HepG2 (cell line): ENCODE data around the gene BCL2L11. TPM values are rescaled to one million over a fixed set of nuclear protein-coding genes. Genes with fewer than 3 reads are reported as not detected.

Source experiments
- ATRX ChIP-seq: sonication (generic); formaldehyde crosslinking; IDR thresholded peaks from 2 replicates; pipeline ENCODE4 v1.4.0; 2020; ENCODE audit warnings: missing genetic modification reagents, borderline replicate concordance
- BRD4 ChIP-seq: sonication (generic); formaldehyde crosslinking; IDR thresholded peaks from 2 replicates; pipeline ENCODE4 v1.4.0; 2020; ENCODE audit warnings: missing genetic modification reagents
- ELF3 ChIP-seq: IDR thresholded peaks from 2 replicates; pipeline ENCODE4 v1.6.1; 2016; ENCODE audit warnings: missing genetic modification reagents, missing compliant biosample characterization
- FOXA3 ChIP-seq: IDR thresholded peaks from 2 replicates; pipeline ENCODE4 v1.6.1; 2016; ENCODE audit warnings: missing genetic modification reagents, missing compliant biosample characterization
- GATAD2A ChIP-seq: IDR thresholded peaks from 2 replicates; pipeline ENCODE4 v1.6.1; 2016
- GPN1 ChIP-seq: sonication (generic); formaldehyde crosslinking; IDR thresholded peaks from 2 replicates; pipeline ENCODE4 v1.5.1; 2020; ENCODE audit warnings: missing genetic modification reagents, borderline replicate concordance
- HCFC1 ChIP-seq: fragments of 150-350 bp; IDR thresholded peaks from 2 replicates; pipeline ENCODE4 v1.6.1; 2014; ENCODE audit warnings: low read depth, low read length
- IRF9 ChIP-seq: sonication (generic); formaldehyde crosslinking; IDR thresholded peaks from 2 replicates; pipeline ENCODE4 v1.8.0; 2022; ENCODE audit warnings: missing genetic modification reagents, mild to moderate bottlenecking, borderline replicate concordance
- KDM1A ChIP-seq: IDR thresholded peaks from 2 replicates; pipeline ENCODE4 v1.6.1; 2016; ENCODE audit warnings: missing compliant biosample characterization
- MAX ChIP-seq: IDR thresholded peaks from 2 replicates; pipeline ENCODE4 v1.6.1; 2012; ENCODE audit warnings: inconsistent platforms
- MEF2D ChIP-seq: sonication (generic); formaldehyde crosslinking; IDR thresholded peaks from 2 replicates; pipeline ENCODE4 v1.5.1; 2020; ENCODE audit warnings: mild to moderate bottlenecking, missing genetic modification reagents
- MTA1 ChIP-seq: sonication (generic); formaldehyde crosslinking; IDR thresholded peaks from 2 replicates; pipeline ENCODE4 v1.4.0; 2020; ENCODE audit warnings: missing genetic modification reagents, mild to moderate bottlenecking, borderline replicate concordance
- NFATC3 ChIP-seq: sonication (generic); formaldehyde crosslinking; IDR thresholded peaks from 2 replicates; pipeline ENCODE4 v1.5.1; 2020; ENCODE audit warnings: mild to moderate bottlenecking, missing genetic modification reagents
- SAP130 ChIP-seq: IDR thresholded peaks from 2 replicates; pipeline ENCODE4 v1.6.1; 2016; ENCODE audit warnings: low read depth
- SETDB1 ChIP-seq: sonication (generic); formaldehyde crosslinking; IDR thresholded peaks from 2 replicates; pipeline ENCODE4 v1.5.1; 2020; ENCODE audit warnings: missing genetic modification reagents, mild to moderate bottlenecking, borderline replicate concordance
- STAT5B ChIP-seq: sonication (generic); formaldehyde crosslinking; IDR thresholded peaks from 2 replicates; pipeline ENCODE4 v1.4.0; 2020; ENCODE audit warnings: missing genetic modification reagents
- TBL1XR1 ChIP-seq: fragments of 150-350 bp; IDR thresholded peaks from 2 replicates; pipeline ENCODE4 v1.6.1; 2014; ENCODE audit warnings: borderline replicate concordance, low read length; ENCODE audit not compliant: partially characterized antibody
- TCF12 ChIP-seq, 2 experiments: fragments of 450-650 bp in 1 of 2; sonication (generic) in 1 of 2; formaldehyde crosslinking in 1 of 2; IDR thresholded peaks; 2 replicates each; pipeline versions ENCODE4 v1.6.1 to v1.8.0; 2017 to 2022; ENCODE audit warnings: antibody characterized with exemption in 1 of 2, mild to moderate bottlenecking in 1 of 2, missing genetic modification reagents in 1 of 2, moderate library complexity in 1 of 2
- TEAD3 ChIP-seq: optimal IDR thresholded peaks from 2 replicates; pipeline ENCODE3; 2016; ENCODE audit warnings: borderline replicate concordance
- ZFP37 ChIP-seq: sonication (generic); formaldehyde crosslinking; IDR thresholded peaks from 2 replicates; pipeline ENCODE4 v1.4.0; 2020; ENCODE audit warnings: missing genetic modification reagents, borderline replicate concordance
- ZNF17 ChIP-seq: sonication (generic); formaldehyde crosslinking; IDR thresholded peaks from 2 replicates; pipeline ENCODE4 v1.5.0; 2020; ENCODE audit warnings: mild to moderate bottlenecking, missing genetic modification reagents
- ZNF207 ChIP-seq: fragments of 450-650 bp; IDR thresholded peaks from 2 replicates; pipeline ENCODE4 v1.6.1; 2016; ENCODE audit warnings: antibody characterized with exemption, borderline replicate concordance
- ZNF326 ChIP-seq: sonication (generic); formaldehyde crosslinking; IDR thresholded peaks from 2 replicates; pipeline ENCODE4 v1.4.0; 2020; ENCODE audit warnings: missing genetic modification reagents, borderline replicate concordance
- ZNF468 ChIP-seq: sonication (generic); formaldehyde crosslinking; IDR thresholded peaks from 2 replicates; pipeline ENCODE4 v1.8.0; 2022; ENCODE audit warnings: mild to moderate bottlenecking, moderate library complexity, missing genetic modification reagents
- ZNF501 ChIP-seq: sonication (generic); formaldehyde crosslinking; IDR thresholded peaks from 2 replicates; pipeline ENCODE4 v1.5.1; 2020; ENCODE audit warnings: mild to moderate bottlenecking, moderate library complexity, missing genetic modification reagents
- ZNF629 ChIP-seq: sonication (generic); formaldehyde crosslinking; conservative IDR thresholded peaks from 2 replicates; pipeline ENCODE4 v1.5.0; 2020; ENCODE audit warnings: missing genetic modification reagents
- ZNF674 ChIP-seq: sonication (generic); formaldehyde crosslinking; IDR thresholded peaks from 2 replicates; pipeline ENCODE4 v1.5.0; 2020; ENCODE audit warnings: low read depth, mild to moderate bottlenecking, missing genetic modification reagents
- ZNF720 ChIP-seq: sonication (generic); formaldehyde crosslinking; IDR thresholded peaks from 2 replicates; pipeline ENCODE4 v1.4.0; 2020; ENCODE audit warnings: missing genetic modification reagents
- ZNF788 ChIP-seq: sonication (generic); formaldehyde crosslinking; IDR thresholded peaks from 2 replicates; pipeline ENCODE4 v1.5.0; 2020; ENCODE audit warnings: mild to moderate bottlenecking, missing genetic modification reagents, borderline replicate concordance
- polyA plus RNA-seq, 8 experiments: library from polyadenylated mRNA; depleted of rRNA in 3 of 8; stranded (reverse) in 7 of 8; unstranded in 1 of 8; fragments of >200 nt; fragmentation: Illumina TruSeq in 4 of 8; extraction: Trizol in 4 of 8; gene quantifications; 2 replicates each; pipeline versions ENCODE4 v1.2.1 to v1.2.3, GENCODE V29; 2011 to 2016; ENCODE audit warnings: low read depth in 4 of 8, missing spikeins in 1 of 8, mixed read lengths in 1 of 8; ENCODE audit not compliant: insufficient read depth in 1 of 8
- total RNA-seq, 5 experiments: library from RNA; depleted of rRNA; stranded (reverse); fragments of >200 nt; fragmentation: Illumina TruSeq; extraction: Trizol; gene quantifications; 2 replicates each; pipeline ENCODE4 v1.2.3, GENCODE V29; 2016; ENCODE audit warnings: low read depth in 1 of 5
- TF ChIP-seq, protein P1 (sequence below): IDR thresholded peaks from 2 replicates; pipeline ENCODE4 v1.6.1; 2016
- TF ChIP-seq, protein P2 (sequence below): sonication (generic); formaldehyde crosslinking; IDR thresholded peaks from 2 replicates; pipeline ENCODE4 v1.8.0; 2022; ENCODE audit warnings: missing genetic modification reagents, mild to moderate bottlenecking, moderate library complexity, borderline replicate concordance

BCL2L11 gene
- total and polyA plus RNA-seq, 2 of the 13 experiments (the other 11 are each of a cell fraction or from before 2014, with no cell fraction given), result 6.1 to 9.7 TPM

- TF ChIP-seq IRF9 (CRISPR knock-in tag), result no peak
- peak; percentile 52 for TF ChIP-seq TEAD3 (CRISPR knock-in tag)
- peak; percentile 62; the same call in 1 of the 2 replicates for TF ChIP-seq SAP130 (CRISPR knock-in tag)
- TF ChIP-seq, protein P1, sequence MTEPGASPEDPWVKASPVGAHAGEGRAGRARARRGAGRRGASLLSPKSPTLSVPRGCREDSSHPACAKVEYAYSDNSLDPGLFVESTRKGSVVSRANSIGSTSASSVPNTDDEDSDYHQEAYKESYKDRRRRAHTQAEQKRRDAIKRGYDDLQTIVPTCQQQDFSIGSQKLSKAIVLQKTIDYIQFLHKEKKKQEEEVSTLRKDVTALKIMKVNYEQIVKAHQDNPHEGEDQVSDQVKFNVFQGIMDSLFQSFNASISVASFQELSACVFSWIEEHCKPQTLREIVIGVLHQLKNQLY, result 0 out of 2 replicates have a peak, but pooled peaks have one; percentile 26
- TF ChIP-seq ZFP37 (CRISPR knock-in tag), result no peak
- TF ChIP-seq ZNF17 (CRISPR knock-in tag), result no peak
- TF ChIP-seq STAT5B (CRISPR knock-in tag), result no peak
- TF ChIP-seq ZNF326 (CRISPR knock-in tag), result no peak
- peak; percentile 47 for TF ChIP-seq GATAD2A
- no peak for TF ChIP-seq BRD4 (CRISPR knock-in tag)
- peak; percentile 69 for TF ChIP-seq ELF3
- peak; percentile 81 for TF ChIP-seq FOXA3 (CRISPR knock-in tag)
- no peak for TF ChIP-seq ZNF788 (CRISPR knock-in tag)
- no peak for TF ChIP-seq GPN1 (CRISPR knock-in tag)
- no peak for TF ChIP-seq SETDB1
- no peak for TF ChIP-seq HCFC1
- no peak for TF ChIP-seq ZNF720 (CRISPR knock-in tag)
- TF ChIP-seq ZNF207, result no peak
- TF ChIP-seq, protein P2, sequence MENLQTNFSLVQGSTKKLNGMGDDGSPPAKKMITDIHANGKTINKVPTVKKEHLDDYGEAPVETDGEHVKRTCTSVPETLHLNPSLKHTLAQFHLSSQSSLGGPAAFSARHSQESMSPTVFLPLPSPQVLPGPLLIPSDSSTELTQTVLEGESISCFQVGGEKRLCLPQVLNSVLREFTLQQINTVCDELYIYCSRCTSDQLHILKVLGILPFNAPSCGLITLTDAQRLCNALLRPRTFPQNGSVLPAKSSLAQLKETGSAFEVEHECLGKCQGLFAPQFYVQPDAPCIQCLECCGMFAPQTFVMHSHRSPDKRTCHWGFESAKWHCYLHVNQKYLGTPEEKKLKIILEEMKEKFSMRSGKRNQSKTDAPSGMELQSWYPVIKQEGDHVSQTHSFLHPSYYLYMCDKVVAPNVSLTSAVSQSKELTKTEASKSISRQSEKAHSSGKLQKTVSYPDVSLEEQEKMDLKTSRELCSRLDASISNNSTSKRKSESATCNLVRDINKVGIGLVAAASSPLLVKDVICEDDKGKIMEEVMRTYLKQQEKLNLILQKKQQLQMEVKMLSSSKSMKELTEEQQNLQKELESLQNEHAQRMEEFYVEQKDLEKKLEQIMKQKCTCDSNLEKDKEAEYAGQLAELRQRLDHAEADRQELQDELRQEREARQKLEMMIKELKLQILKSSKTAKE (CRISPR knock-in tag), result no peak
- no peak for TF ChIP-seq NFATC3 (CRISPR knock-in tag)
- TF ChIP-seq ZNF501, result no peak
- TF ChIP-seq ATRX (CRISPR knock-in tag), result no peak
- no peak for TF ChIP-seq ZNF629
- TF ChIP-seq MTA1 (CRISPR knock-in tag), result 0 out of 2 replicates have a peak, but pooled peaks have one; percentile 56
- no peak for TF ChIP-seq KDM1A (CRISPR knock-in tag)
- TF ChIP-seq ZNF468 (CRISPR knock-in tag), result no peak
- no peak for TF ChIP-seq TBL1XR1
- no peak for TF ChIP-seq MEF2D (CRISPR knock-in tag)
- no peak for TF ChIP-seq TCF12 (IDR thresholded peaks at IDR 0.05)
- no peak for TF ChIP-seq TCF12 (CRISPR knock-in tag; IDR thresholded peaks at IDR 0.05)
- no peak; the same call in 1 of the 2 replicates for TF ChIP-seq MAX
- no peak for TF ChIP-seq ZNF674 (CRISPR knock-in tag)
Measured at GRCh38 chr2:111155610-111156009, 34.9 kb downstream of the BCL2L11 start (continued).
